ENCODE measurements around the gene SELPLG.
"Not testable (repeated sequence)": the region's sequence is repeated elsewhere in the genome, so short reads cannot be mapped to it uniquely, and the experiment has no call there.

Gene SELPLG

GRCh38 chr12:108592033-108592909, 41.4 kb downstream of the SELPLG start:
- no peak for DNase-seq (ENCODE audit: extremely low read depth in 1 of 2, low read depth in 1 of 2)

DNA sequence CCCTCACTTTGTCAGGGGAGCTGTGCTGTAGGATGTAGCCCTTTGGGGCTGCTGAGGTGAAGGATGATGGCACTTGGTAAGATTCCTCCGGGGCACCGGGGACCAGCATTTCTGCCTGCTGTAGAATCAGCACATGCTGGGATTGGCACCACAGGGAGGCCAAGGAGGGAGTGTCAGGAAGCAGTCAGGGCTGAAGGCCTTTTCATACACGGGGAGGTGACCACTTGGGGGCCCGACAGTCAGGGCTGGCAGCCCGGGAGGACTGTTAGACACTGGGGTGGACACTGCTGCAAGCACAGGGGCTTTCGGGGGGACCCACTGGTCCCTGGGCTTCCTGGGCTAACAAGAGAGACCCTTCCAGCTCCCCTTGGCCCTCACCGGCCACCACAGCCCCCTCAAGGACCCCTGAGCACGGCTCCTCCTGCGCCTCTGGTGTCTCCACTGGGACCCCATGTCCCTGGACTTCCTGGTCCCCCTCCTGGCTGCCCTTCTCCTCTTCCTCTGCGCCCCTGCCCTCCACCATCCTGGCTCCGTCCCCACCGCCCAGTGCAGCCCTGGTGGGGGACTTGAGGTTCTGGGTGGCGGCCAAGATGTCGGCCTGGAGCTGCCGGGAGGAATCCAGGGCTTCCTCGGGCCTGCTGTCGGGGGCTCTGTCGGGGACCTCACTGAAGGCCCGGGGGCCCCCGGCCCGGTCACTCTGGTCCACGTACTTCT, 42.3 kb downstream of the SELPLG start:
- no peak for DNase-seq (ENCODE audit: extremely low read depth in 1 of 2, low read depth in 1 of 2)

DNA sequence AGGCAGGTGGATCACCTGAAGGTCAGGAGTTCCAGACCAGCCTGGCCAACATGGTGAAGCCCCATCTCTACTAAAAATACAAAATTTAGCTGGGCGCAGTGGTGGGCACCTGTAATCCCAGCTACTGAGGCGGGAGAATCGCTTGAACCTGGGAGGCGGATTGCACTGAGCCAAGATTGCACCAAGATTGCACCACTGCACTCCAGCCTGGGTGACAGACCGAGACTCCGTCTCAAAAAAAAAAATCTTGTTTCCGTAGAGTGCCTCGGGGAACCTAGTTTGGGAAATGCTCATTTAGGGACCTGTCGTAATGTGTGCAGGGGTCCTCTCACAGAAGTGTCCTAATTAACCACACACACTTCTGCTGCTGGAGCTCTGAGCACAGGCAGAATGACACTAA, 43.2 kb downstream of the SELPLG start:
- DNase-seq (ENCODE audit: extremely low read depth in 1 of 2, low read depth in 1 of 2) = not testable (repeated sequence)

DNA sequence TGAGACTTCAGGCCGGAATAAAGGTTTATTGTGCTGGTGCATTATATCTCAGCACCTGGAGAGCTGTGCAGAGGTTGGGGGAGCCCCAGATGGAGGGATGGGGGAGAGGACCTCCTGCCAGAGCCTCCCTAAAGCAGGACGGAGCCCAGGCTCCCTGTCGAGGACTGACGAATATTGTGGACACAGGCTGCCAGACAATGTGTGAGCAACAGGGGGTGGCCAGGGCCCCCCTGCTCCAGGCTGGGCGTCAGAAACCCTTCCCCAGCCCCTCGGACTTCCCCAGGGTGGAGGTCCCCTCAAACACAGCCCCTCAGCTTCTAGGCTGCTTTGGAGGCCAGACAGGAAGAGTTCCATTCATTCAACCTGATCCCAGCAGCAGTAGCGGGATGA, 43.9 kb downstream of the SELPLG start:
- no peak for DNase-seq (ENCODE audit: extremely low read depth in 1 of 2, low read depth in 1 of 2)

- no peak for DNase-seq (ENCODE audit: extremely low read depth in 1 of 2, low read depth in 1 of 2)
These were observed 44.5 kb downstream of the SELPLG start for GRCh38 chr12:108589028-108589839.

- DNase-seq (ENCODE audit: extremely low read depth in 1 of 2, low read depth in 1 of 2) = no peak
These were observed 45.9 kb downstream of the SELPLG start for GRCh38 chr12:108587826-108588225.

GRCh38 chr12:108586306-108586705, 47.4 kb downstream of the SELPLG start:
- no peak for DNase-seq (ENCODE audit: extremely low read depth in 1 of 2, low read depth in 1 of 2)

GRCh38 chr12:108585864-108586263, 47.8 kb downstream of the SELPLG start:
- DNase-seq (ENCODE audit: extremely low read depth in 1 of 2, low read depth in 1 of 2) = no peak

DNA sequence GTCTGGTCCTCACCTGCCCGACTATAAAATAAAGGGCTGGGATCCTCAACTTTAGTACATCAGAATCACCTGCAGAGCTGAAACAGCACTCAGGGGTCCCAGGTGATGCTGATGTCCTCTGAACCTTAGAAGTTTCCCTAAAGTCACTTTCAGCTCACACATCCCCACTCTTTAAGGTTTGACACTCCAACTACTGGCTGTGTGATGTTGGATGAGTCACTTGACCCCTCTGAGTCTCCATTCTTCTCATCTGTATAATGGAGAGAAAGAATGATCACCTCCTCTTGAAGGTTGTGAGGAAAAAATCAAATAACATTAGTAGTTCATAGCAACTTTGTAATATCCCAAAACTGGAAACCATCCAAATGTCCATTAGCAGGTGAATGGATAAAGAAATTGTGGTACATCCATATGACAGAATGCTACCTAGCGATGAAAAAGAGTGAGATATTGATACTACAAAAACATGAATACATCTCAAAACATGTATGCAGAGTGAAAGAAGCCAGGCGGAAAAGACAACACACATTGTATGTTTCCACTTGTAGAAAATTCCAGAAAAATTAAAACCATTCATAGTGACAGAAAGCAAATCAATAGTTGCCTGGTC, 49.1 kb downstream of the SELPLG start:
- no peak for DNase-seq (ENCODE audit: extremely low read depth in 1 of 2, low read depth in 1 of 2)

DNA sequence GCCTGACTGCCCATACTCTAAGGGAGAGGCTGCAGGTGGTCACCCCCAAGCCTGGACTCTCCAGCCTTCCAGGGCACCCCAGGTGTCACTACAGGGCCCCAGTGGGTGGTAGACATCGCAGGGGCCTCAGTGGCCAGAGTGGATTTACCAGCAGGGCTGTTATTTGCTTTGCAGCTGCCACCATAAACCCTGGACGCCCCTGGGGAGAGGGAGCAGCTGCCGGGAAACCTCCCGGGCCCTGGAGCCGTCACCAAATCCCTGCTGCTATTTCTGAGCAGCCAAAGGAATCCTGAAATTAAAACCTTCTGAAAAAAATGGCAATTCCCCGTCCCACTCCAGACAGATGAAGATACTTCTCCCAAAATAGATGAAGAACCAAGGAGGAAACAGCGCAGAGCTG, 49.7 kb downstream of the SELPLG start:
- no peak for DNase-seq (ENCODE audit: extremely low read depth in 1 of 2, low read depth in 1 of 2)

DNA sequence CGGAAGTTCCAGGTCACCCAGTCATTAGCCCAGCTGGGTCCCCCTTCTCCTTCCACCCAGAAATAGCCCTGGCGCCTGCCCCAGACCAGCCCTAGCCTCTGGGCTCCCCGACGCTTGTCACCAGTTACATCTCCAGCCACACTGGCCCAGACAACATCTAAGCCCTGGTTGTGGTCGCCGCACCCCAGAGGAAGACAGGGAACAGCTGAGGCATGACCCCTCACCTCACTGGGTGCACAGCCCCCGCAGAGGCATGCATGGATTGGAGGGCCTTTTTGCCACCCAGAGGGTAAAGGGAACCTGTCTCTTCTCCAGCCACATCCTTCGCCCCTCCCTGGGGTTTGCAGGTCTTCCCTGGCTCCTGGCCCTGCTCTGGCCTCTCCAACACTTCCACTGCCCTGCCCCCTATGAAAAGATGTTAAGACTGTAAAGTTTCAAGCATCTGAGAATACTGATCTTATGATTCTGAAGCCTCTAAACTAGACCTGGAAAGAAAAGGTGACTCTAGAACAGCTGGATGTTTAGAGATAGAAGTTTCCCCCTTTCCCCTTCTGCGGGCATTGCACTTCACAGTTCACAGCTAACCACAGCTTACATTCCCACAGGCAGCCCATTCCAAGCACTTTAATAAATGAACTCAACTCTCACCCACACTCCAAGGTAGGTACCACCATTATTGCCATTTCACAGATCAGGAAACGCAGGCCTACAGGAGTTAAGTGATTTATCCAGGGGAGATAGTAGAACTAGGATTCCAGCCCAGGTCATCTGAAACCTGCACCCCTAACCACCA, 50.5 kb downstream of the SELPLG start:
- no peak for DNase-seq (ENCODE audit: extremely low read depth in 1 of 2, low read depth in 1 of 2)

DNA sequence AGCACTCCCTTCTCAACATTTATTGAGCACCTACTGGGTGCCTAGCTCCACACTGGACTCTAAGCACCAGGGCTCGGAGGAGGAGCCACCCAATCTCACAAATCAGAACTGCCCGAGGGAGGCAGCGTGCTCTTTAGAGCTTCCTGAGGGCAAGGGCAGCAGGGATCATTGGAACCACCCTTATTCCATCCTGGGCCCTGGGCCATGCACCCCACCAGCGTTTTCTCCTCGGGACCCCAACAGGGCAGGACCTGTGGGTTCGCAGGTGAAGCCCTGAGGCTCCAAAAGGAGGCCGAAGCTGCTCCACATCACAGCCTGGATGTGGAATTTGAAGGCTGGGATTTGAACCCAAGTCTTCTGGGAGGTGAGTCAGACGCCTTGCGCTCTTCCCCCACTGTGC, 51.2 kb downstream of the SELPLG start:
- DNase-seq (ENCODE audit: extremely low read depth in 1 of 2, low read depth in 1 of 2) = no peak

DNA sequence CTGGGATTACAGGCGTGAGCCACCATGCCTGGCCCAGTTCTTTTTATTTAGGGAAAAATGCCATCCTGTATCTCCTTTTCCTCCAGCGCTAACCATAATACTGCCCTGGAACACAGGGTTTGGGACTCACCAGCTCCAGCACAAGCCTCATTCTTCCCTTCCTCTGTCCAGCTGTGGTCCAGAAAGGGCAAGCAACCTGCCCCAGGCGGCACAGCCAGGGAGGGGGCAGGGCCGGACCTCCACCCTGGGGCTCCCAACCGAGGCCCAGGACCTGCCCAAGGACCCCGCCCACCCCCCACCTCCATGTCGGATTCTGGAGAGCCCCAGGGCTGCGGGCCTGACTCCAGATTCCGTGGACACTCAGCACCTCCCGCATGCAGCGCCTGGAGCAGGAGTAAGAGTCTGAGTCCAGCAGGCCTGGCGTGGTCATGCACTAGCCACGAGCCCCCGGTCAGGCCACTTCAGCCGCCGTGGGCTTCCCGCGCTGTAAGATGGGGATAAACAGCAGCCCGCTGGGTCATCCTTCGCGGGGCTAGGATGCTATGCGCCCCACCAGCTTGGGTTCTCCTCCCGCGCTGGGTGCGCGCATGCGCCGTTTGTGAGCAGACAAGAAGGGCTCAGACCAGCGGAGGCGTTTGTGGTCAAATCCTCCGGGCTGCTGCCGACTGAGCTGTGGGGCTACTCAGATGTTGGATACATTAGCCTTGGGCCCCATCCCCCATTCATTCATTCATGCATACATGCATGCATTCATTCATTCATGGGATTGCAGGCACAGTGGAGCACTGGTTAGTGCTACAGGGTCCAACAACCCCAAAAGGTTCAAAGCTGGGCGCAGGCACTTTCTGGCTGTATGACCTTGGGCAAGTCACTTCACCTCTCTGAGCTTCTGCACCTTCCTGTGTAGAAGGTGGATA, 52.1 kb downstream of the SELPLG start:
- DNase-seq (ENCODE audit: extremely low read depth in 1 of 2, low read depth in 1 of 2) = no peak

DNA sequence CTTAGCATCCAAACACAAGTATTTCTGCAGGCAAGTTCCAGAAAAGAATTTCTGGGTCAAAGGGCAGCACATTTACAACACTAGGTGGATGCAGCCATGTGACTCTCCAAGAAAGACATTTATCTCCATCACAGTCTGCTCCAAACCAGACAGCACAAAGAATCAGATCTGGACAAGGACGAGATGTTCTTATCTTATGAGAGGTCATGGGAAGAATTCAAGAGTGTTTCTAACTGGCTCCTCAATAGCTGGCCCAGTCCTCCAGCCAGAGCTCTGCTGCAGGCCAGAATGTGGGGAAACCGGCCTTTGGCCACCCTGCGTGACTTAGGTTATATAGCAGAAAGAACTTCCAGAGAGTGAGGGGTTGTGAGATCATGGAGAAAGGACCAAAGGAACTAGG, 53.2 kb downstream of the SELPLG start:
- DNase-seq (ENCODE audit: extremely low read depth in 1 of 2, low read depth in 1 of 2) = no peak

DNA sequence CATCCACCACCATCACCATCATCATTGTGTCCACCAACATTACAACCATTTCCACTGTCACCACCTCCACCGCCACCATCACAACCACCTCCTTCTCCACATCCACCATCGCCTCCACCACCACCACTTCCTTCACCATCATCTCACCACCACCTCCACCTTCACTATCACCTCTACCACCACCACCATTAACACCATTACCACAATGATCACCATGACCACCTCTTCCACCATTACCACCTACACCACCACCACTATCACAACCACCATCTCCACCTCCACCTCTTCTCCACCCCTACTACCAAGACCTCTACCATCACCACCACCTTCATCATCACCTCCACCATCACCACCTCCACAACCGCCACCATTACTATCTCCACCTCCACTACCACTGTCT, 54.9 kb downstream of the SELPLG start:
- DNase-seq (ENCODE audit: extremely low read depth in 1 of 2, low read depth in 1 of 2) = no peak

GRCh38 chr12:108578264-108578663, 55.4 kb downstream of the SELPLG start:
- DNase-seq (ENCODE audit: extremely low read depth in 1 of 2, low read depth in 1 of 2) = no peak

DNA sequence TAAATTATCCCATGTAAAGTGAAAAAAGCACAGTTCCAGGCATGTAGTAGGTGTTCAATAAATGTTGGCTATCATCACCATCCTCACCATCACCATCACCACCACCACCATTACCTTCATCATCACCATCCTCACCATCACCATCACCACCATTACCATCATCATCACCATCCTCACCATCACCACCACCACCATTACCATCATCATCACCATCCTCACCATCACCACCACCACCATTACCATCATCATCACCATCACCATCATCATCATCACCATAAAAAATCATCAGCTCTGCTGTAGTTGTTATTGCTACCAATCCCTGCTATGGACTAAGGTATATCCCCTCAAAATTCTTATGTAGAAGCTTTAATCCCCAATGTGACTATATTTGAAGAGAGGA, 56.2 kb downstream of the SELPLG start:
- DNase-seq (ENCODE audit: extremely low read depth in 1 of 2, low read depth in 1 of 2) = no peak

- DNase-seq (ENCODE audit: extremely low read depth in 1 of 2, low read depth in 1 of 2) = no peak
These were observed 56.9 kb downstream of the SELPLG start for GRCh38 chr12:108576660-108577234.

All from activated CD8-positive, alpha-beta memory T cell treated with anti-CD3 and anti-CD28 coated beads for 1 hour (primary cell).